IMR-90 (cell line): ENCODE results near the gene ZFYVE26.
"Not testable (repeated sequence)": the region's sequence is repeated elsewhere in the genome, so short reads cannot be mapped to it uniquely, and the experiment has no call there.

Experiments used
- BHLHE40 ChIP-seq: fragments of 150-350 bp; IDR thresholded peaks from 2 replicates; pipeline ENCODE4 v1.6.1; 2016; ENCODE audit warnings: mild to moderate bottlenecking, low read depth, low read length
- CHD1 ChIP-seq: IDR thresholded peaks from 2 replicates; pipeline ENCODE4 v1.6.1; 2012; ENCODE audit warnings: low read depth, low read length, improper control_type of control experiment
- FOS ChIP-seq: fragments of 150-350 bp; IDR thresholded peaks from 2 replicates; pipeline ENCODE4 v1.6.1; 2016; ENCODE audit warnings: low read depth, low read length
- MAFK ChIP-seq: IDR thresholded peaks from 2 replicates; pipeline ENCODE4 v1.6.1; 2012; ENCODE audit warnings: low read depth, low read length, improper control_type of control experiment
- MAZ ChIP-seq: IDR thresholded peaks from 2 replicates; pipeline ENCODE4 v1.6.1; 2012; ENCODE audit warnings: low read depth, mild to moderate bottlenecking, low read length, improper control_type of control experiment, moderate library complexity, borderline replicate concordance
- POLR2A ChIP-seq: IDR thresholded peaks from 2 replicates; pipeline ENCODE4 v1.6.1; 2012; ENCODE audit warnings: mild to moderate bottlenecking, low read depth, low read length
- RAD21 ChIP-seq: IDR thresholded peaks from 2 replicates; pipeline ENCODE4 v1.6.1; 2012; ENCODE audit warnings: low read length, improper control_type of control experiment
- RCOR1 ChIP-seq: IDR thresholded peaks from 2 replicates; pipeline ENCODE4 v1.6.1; 2012; ENCODE audit warnings: mild to moderate bottlenecking, low read length, improper control_type of control experiment; ENCODE audit not compliant: insufficient replicate concordance
- RFX5 ChIP-seq: IDR thresholded peaks from 2 replicates; pipeline ENCODE4 v1.8.0; 2012; ENCODE audit warnings: low read depth, mild to moderate bottlenecking, low read length, moderate library complexity
- SMC3 ChIP-seq: fragments of 150-350 bp; IDR thresholded peaks from 2 replicates; pipeline ENCODE4 v1.6.1; 2016; ENCODE audit warnings: low read depth, mild to moderate bottlenecking, antibody characterized with exemption, low read length, moderate library complexity
- TF ChIP-seq, protein P1 (sequence below): conservative IDR thresholded peaks from 2 replicates; pipeline ENCODE4 v1.5.1; 2012; ENCODE audit warnings: mild to moderate bottlenecking, low read depth, low read length, improper control_type of control experiment
- TF ChIP-seq, protein P2 (sequence below): fragments of 150-350 bp; IDR thresholded peaks from 2 replicates; pipeline ENCODE4 v1.6.1; 2016; ENCODE audit warnings: low read depth, mild to moderate bottlenecking, low read length, moderate library complexity, borderline replicate concordance
- TF ChIP-seq, protein P3 (sequence below): fragments of 150-350 bp; IDR thresholded peaks from 2 replicates; pipeline ENCODE4 v1.6.1; 2017; ENCODE audit warnings: mild to moderate bottlenecking, antibody characterized with exemption, low read length, low read depth

DNA sequence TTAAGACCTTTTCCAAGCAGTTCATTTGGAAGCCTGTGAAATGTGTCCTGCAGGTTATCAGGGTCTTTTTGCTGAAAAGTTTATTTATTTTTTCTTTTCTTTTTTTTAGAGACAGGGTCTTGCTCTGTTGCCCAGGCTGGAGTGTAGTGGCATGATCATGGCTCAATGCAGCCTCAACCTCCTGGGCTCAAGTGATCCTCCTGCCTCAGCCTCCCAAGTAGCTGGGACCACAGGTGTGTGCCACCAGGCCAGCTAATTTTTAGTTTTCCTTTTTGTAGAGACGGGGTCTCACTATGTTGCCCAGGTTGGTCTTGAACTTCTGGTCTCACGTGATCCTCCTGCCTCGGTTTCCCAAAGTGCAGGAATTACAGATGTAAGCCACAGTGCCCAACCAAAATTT is 97.0 kb downstream of the ZFYVE26 start:
- TF ChIP-seq, protein P1, sequence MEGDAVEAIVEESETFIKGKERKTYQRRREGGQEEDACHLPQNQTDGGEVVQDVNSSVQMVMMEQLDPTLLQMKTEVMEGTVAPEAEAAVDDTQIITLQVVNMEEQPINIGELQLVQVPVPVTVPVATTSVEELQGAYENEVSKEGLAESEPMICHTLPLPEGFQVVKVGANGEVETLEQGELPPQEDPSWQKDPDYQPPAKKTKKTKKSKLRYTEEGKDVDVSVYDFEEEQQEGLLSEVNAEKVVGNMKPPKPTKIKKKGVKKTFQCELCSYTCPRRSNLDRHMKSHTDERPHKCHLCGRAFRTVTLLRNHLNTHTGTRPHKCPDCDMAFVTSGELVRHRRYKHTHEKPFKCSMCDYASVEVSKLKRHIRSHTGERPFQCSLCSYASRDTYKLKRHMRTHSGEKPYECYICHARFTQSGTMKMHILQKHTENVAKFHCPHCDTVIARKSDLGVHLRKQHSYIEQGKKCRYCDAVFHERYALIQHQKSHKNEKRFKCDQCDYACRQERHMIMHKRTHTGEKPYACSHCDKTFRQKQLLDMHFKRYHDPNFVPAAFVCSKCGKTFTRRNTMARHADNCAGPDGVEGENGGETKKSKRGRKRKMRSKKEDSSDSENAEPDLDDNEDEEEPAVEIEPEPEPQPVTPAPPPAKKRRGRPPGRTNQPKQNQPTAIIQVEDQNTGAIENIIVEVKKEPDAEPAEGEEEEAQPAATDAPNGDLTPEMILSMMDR: not testable (repeated sequence)
- TF ChIP-seq POLR2A, RFX5, RAD21, MAFK, FOS, CHD1, BHLHE40, RCOR1, SMC3, MAZ: not testable (repeated sequence)
- TF ChIP-seq, protein P2, sequence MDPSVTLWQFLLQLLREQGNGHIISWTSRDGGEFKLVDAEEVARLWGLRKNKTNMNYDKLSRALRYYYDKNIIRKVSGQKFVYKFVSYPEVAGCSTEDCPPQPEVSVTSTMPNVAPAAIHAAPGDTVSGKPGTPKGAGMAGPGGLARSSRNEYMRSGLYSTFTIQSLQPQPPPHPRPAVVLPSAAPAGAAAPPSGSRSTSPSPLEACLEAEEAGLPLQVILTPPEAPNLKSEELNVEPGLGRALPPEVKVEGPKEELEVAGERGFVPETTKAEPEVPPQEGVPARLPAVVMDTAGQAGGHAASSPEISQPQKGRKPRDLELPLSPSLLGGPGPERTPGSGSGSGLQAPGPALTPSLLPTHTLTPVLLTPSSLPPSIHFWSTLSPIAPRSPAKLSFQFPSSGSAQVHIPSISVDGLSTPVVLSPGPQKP: not testable (repeated sequence)
- TF ChIP-seq, protein P3, sequence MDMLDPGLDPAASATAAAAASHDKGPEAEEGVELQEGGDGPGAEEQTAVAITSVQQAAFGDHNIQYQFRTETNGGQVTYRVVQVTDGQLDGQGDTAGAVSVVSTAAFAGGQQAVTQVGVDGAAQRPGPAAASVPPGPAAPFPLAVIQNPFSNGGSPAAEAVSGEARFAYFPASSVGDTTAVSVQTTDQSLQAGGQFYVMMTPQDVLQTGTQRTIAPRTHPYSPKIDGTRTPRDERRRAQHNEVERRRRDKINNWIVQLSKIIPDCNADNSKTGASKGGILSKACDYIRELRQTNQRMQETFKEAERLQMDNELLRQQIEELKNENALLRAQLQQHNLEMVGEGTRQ: not testable (repeated sequence)
